B cell (primary cell): Measurements from ENCODE around the gene MAPK4.

Experiments used
- EZH2 ChIP-seq: IDR thresholded peaks from 2 replicates; pipeline ENCODE4 v1.6.1; 2012; ENCODE audit warnings: borderline replicate concordance, low read depth, mild to moderate bottlenecking, moderate library complexity, low read length; ENCODE audit not compliant: insufficient read depth, poor library complexity, severe bottlenecking
- TF ChIP-seq, protein P1 (sequence below): fragments of 200-600 bp; IDR thresholded peaks from one replicate; pipeline ENCODE4 v1.8.0; 2022; ENCODE audit warnings: antibody characterized with exemption, mild to moderate bottlenecking

- TF ChIP-seq, protein P1, sequence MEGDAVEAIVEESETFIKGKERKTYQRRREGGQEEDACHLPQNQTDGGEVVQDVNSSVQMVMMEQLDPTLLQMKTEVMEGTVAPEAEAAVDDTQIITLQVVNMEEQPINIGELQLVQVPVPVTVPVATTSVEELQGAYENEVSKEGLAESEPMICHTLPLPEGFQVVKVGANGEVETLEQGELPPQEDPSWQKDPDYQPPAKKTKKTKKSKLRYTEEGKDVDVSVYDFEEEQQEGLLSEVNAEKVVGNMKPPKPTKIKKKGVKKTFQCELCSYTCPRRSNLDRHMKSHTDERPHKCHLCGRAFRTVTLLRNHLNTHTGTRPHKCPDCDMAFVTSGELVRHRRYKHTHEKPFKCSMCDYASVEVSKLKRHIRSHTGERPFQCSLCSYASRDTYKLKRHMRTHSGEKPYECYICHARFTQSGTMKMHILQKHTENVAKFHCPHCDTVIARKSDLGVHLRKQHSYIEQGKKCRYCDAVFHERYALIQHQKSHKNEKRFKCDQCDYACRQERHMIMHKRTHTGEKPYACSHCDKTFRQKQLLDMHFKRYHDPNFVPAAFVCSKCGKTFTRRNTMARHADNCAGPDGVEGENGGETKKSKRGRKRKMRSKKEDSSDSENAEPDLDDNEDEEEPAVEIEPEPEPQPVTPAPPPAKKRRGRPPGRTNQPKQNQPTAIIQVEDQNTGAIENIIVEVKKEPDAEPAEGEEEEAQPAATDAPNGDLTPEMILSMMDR, result no peak
- no peak for TF ChIP-seq EZH2
These were observed 19.3 kb downstream of the MAPK4 start for GRCh38 chr18:50579061-50579774.
